ENCODE measurements around the gene SH2B2.

The SH2B2 gene

DNA sequence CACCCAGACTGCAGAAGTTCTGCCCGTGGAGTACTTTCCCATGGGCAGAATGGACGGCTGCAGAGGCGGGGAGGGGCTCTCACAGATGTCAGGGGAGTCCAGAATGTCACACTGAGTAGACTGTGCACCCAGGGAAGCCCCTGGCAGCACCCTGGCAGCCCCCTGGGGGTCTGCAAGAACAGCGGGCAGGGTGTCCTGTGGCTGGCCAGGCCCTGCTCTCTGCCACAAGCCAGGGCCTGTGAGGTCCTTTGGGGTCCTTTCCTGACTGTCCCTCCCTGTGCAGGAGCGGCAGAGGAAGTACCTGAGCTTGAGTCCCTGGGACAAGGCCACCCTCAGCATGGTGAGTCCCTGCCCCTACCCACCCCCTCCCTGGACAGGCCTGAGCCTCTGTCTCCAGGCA lies 6.1 kb upstream of the SH2B2 start:
- in situ Hi-C loops (cut with HindIII; ENCODE audit: low sequenced_read_pairs): loop anchor here (10.0 kb wide), 1 partner anchor 134 kb away; no protein-coding TSS in a partner anchor

DNA sequence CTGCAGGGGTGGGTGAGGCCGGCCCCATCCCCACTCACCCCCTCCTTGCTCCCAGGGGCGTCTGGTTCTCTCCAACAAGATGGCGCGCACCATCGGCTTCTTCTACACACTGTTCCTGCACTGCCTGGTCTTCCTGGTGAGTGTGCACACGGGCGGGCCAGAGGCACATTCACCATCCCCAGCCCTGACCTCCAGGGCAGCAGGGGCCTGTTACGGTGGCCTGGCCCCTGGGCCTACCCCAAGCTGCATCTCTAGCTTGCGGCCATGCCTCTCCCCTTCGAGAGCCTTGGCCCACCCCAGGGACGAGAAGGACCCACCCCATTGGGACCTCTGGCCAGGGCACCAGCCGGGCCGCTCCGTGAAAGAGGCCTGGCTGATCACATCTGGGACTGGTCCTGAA lies 4.9 kb upstream of the SH2B2 start:
- no peak overlapping the region for H3K4me3 ChIP-seq (ENCODE audit: low read depth, low read length)
- in situ Hi-C loops (cut with HindIII; ENCODE audit: low sequenced_read_pairs): loop anchor here (10.0 kb wide), 1 partner anchor 133 kb away; no protein-coding TSS in a partner anchor
- TF ChIP-seq CTCF (IDR thresholded peaks at IDR 0.05; ENCODE audit: low read depth, low read length): no peak
- DNase-seq (ENCODE audit: low read depth, low spot score): no peak

More for the DNA sequence above, 6.1 kb upstream of the SH2B2 start:
- DNase-seq (ENCODE audit: low read depth, low spot score): no peak
- TF ChIP-seq CTCF (IDR thresholded peaks at IDR 0.05; ENCODE audit: low read depth, low read length): no peak
- H3K4me3 ChIP-seq (ENCODE audit: low read depth, low read length): no peak overlapping the region

DNA sequence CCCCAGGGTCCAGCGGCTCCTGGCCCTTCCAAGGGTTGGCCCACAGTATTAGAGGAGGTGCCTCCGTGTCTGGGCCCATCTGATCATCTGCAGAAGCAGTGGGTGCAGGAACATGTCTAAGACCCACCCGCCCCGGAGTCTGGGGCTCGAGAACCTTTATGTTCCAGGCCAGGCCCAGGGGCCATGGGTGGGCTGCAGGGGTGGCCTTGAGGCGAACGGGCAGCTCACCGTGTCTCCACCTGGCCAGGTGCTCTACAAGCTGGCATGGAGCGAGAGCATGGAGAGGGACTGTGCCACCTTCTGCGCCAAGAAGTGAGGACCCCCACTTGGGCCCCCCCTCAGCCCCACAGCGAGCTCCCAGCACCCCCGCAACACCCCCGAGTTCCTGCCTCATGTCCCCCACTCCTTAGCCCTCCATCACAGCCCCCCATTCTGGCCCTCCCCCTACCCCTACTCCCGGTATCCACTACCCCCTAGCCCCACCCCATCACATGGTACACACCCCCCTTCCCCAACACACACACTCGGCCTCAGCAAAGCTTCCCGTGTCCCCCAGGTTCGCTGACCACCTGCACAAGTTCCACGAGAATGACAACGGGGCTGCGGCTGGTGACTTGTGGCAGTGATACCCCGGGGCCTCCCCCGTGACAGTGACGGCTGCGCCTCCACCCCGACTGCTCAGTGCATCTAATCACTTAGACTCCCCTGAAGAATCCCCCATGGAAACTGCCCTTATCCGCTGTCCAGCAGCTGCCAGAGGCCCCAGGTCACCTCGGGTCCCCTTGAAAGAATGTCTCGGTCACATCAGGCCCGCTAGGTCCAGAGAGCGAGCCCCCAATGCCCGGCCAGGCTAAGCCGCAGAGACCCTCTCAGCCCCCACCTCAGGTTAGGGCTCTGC lies 4.0 kb upstream of the SH2B2 start:
- TF ChIP-seq CTCF (IDR thresholded peaks at IDR 0.05; ENCODE audit: low read depth, low read length): no peak
- no peak for DNase-seq (ENCODE audit: low read depth, low spot score)
- in situ Hi-C loops (cut with HindIII; ENCODE audit: low sequenced_read_pairs): loop anchor here (10.0 kb wide), 1 partner anchor 132 kb away; no protein-coding TSS in a partner anchor
- H3K4me3 ChIP-seq (ENCODE audit: low read depth, low read length): no peak overlapping the region

- no peak overlapping the region for H3K4me3 ChIP-seq (ENCODE audit: low read depth, low read length)
- in situ Hi-C loops (cut with HindIII; ENCODE audit: low sequenced_read_pairs): loop anchor here (10.0 kb wide), 1 partner anchor 131 kb away; no protein-coding TSS in a partner anchor
- no peak for DNase-seq (ENCODE audit: low read depth, low spot score)
- TF ChIP-seq CTCF (IDR thresholded peaks at IDR 0.05; ENCODE audit: low read depth, low read length): no peak
Measured at GRCh38 chr7:102283477-102284189, 3.0 kb upstream of the SH2B2 start.

- in situ Hi-C loops (cut with HindIII; ENCODE audit: low sequenced_read_pairs): loop anchor here (10.0 kb wide), 1 partner anchor 130 kb away; no protein-coding TSS in a partner anchor
- no peak for TF ChIP-seq CTCF (IDR thresholded peaks at IDR 0.05; ENCODE audit: low read depth, low read length)
- DNase-seq (ENCODE audit: low read depth, low spot score): no peak
- no peak overlapping the region for H3K4me3 ChIP-seq (ENCODE audit: low read depth, low read length)
Measured at GRCh38 chr7:102284399-102284798, 2.3 kb upstream of the SH2B2 start.

DNA sequence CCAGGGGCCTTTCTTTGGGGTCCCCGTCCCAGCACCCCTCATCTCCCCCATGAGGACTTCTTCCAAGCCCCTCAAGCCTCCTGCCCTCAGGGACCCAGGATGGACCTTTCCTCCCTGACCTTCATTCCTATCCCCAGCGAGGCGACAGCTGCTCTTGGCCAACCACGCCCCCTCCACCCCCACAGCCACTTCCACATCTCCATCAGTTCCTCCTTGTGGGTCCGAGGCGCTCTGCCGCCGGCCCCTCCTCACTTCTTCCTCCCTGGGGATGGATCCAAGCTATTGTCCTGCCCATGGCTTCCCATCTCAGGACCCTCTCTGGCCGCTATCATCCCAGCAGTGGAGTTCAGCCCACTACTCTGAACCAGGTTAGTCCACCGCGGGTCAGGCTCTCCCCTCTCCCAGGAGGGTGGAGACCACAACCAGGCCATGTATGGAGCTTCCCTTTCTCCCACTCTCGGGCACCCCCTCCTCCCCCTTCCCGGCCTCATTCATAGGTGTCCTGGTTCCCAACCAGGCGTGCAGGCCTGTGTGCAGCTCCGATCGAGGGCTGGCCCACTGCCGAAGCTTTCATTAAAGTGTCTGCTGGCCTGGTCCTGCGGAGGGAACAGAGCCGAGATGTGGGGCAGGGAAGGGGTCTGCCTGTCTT lies 1.7 kb upstream of the SH2B2 start:
- no peak for TF ChIP-seq CTCF (IDR thresholded peaks at IDR 0.05; ENCODE audit: low read depth, low read length)
- DNase-seq (ENCODE audit: low read depth, low spot score): no peak
- no peak overlapping the region for H3K4me3 ChIP-seq (ENCODE audit: low read depth, low read length)
- in situ Hi-C loops (cut with HindIII; ENCODE audit: low sequenced_read_pairs): loop anchor here (10.0 kb wide), 1 partner anchor 130 kb away; no protein-coding TSS in a partner anchor
